22Rv1 (cell line): ENCODE results near the gene LBHD2.

Source experiments
- H3K27ac ChIP-seq: fragments of 450-650 bp; 2 replicates; pipeline ENCODE4 v1.5.1; 2017
- ZFX ChIP-seq: fragments of 450-650 bp; IDR thresholded peaks from 2 replicates; pipeline ENCODE4 v1.6.1; 2017; ENCODE audit warnings: antibody characterized with exemption, borderline replicate concordance
- TF ChIP-seq, protein P1 (sequence below): fragments of 450-650 bp; IDR thresholded peaks from 2 replicates; pipeline ENCODE4 v1.5.1; 2017; ENCODE audit warnings: mild to moderate bottlenecking

The LBHD2 gene

DNA sequence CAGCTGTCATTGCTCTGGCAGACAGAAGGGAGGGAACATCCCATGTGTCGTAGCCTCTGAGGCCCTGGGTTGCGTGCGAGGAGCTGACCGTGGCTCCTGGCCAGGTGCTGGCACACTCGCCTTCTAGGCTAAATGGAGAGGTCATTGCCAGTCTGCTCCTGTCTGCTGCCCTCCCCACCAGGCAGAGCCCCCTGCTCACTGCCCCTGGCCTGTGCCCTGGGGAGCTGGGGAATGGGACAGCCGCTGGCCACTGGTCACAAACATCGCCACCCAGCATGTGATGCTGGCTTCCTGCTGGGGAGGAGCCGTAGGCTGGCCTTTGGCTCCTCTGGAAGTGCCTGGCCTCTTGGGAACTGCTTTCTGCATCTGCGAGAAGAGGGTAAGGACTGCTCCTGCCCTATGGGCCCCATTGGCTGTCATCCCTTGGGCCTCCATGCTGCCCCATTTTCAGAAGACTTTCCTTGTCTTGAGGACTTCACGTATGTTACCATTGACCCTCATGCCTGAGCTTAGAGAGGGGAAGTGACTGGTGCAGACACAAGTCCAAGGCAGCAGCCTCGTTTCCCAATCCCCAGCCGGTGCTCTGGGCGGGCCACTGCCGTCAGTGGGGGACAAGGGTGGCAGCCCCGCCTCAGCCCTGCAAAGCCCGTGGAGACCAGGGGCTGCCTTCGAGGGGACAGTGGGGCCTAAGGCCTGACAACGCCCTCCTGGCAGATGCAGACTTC, 37.3 kb downstream of the LBHD2 start:
- TF ChIP-seq, protein P1, sequence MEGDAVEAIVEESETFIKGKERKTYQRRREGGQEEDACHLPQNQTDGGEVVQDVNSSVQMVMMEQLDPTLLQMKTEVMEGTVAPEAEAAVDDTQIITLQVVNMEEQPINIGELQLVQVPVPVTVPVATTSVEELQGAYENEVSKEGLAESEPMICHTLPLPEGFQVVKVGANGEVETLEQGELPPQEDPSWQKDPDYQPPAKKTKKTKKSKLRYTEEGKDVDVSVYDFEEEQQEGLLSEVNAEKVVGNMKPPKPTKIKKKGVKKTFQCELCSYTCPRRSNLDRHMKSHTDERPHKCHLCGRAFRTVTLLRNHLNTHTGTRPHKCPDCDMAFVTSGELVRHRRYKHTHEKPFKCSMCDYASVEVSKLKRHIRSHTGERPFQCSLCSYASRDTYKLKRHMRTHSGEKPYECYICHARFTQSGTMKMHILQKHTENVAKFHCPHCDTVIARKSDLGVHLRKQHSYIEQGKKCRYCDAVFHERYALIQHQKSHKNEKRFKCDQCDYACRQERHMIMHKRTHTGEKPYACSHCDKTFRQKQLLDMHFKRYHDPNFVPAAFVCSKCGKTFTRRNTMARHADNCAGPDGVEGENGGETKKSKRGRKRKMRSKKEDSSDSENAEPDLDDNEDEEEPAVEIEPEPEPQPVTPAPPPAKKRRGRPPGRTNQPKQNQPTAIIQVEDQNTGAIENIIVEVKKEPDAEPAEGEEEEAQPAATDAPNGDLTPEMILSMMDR, result no peak
- no peak for TF ChIP-seq ZFX
- H3K27ac ChIP-seq, result no peak overlapping the region

DNA sequence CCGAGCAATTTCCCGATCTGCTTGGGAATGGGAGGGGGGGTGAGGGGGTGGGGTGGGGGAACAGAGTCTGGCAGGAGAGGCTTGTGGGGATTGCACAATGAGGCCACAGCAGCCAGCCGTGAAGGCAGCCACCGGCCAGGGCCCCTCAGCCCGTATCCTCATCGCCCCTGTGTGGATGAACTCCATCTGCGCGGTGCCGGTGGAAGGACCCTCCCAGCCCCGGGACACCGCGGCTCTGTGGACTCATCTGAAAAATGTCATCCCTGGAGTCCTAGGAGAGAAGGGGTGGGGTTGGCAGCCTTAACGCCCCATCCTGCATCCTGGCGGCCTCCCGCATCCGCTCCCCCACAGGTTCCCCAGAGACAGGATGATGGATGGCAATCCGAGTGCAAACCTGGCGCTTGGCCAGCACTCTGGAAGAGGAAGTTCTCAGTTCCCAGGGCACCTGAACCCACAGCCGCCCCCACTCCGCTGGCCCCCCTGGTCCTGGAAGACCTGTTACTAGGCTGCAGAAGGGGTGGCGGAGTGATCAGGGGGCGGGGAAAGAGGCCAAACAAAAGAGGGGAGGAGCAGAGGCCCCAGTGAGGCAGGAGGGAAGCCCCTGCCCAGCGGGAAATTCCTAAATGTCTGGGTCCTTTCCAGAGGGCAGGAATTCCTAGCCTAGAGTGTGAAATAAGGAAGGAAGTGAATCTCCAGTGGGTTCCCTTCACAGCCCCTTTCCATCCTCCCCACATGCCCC, 38.0 kb downstream of the LBHD2 start:
- H3K27ac ChIP-seq, result no peak overlapping the region
- TF ChIP-seq, protein P1, result no peak

DNA sequence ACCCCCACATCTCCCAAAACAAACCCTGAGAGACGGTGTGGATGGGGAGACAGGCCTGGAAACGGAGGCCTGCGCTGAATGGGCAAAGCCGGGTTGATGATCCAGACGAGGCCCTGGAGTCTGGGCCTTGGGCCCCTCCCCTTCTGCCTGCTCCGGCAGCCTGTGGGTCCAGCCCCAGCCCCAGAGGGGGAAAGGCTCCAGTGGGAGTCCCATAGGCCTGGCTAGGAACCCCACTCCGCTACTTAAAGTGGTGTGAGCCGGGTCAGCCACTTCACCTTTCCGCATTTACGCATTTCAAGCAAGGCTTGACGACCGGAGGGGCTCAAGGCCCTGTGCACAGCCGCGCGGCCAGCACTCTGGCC, 38.6 kb downstream of the LBHD2 start:
- no peak for TF ChIP-seq ZFX
- TF ChIP-seq, protein P1, result no peak
- H3K27ac ChIP-seq, result no peak overlapping the region

DNA sequence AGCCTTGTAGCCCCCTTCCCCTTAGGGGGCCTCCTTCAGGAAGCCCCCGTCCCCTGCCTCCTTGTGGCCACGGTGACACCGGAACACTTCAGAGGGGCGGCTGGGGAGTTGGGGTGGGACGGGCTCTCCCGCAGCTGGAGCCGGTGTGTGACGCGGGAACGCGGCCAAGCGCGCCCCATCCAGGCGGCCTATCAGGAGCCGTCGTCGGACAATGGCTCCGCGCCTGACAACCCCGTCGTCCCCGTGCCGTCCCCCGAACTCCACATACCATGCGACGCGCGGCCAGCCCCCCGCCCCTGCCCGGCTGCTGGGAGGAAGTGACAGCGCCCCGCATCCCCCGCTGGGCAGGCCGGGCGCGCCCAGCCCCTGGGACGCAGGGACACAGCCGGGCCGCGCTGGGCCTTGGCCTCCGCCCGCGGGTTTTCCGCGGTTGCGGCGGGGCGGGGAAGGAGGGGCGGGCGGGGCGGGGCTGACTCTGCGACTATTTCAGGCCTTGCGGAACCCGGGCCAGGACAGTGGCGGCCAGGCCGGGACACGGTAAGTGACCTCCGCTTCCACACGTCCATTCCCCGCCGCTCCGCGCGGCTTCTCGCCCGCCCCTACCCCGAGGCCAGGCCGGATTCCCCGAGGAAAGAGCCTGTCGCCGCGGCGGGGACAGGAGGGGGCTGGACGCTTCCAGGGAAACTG, 39.1 kb downstream of the LBHD2 start, which contains the start of gene TNFAIP2:
TNFAIP2 (plus strand) TSS at position 515 of the 687 bp plus-strand sequence. CDS start 2,997 bp downstream, outside the sequence.
- no peak within 1 kb of the TSS for H3K27ac ChIP-seq
- TF ChIP-seq ZFX, result no peak
- TF ChIP-seq, protein P1, result no peak

DNA sequence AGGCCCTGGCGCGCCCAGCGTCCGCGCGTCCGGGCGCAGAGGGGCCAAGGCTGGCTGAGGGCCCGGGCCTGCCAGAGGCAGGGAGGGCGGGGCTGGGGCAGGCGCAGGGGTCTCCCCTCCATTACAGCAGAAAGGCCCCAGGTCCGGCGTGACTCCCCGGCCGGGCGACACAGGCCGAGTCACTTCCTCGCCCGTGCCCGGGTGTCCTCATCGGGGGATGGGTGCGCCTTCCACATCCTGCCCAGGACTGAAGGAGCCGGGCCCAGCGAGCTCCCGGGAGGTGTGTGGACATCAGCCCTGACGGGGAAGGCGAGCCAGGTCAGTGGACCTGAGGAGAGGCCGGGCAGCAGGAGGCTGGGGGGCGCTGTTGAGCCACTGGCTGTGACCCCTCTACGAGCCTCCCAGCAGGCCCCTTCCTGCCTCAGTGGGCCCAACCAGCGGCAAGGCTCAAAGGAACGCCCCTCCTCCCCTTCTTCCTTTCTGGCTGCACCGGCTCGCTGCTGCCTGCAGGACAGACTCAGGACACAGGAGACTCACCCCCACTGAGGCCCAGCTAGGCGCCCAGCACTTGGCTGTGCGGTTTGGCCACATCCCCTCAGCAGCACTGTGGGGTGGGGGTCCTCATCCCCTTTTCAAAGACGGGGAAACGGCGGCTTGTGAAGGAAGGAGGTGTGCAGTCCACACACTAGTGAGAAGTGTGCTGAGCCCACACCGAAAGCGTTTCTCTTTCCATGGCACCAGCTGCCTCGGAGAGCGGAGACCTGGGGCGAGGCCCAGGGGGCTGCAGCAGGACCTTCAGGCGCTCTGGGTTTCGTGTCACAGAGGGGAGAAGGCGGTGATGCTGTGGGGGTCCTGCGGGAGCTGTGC, 39.9 kb downstream of the LBHD2 start:
- no peak overlapping the region for H3K27ac ChIP-seq
- TF ChIP-seq, protein P1, result peak; percentile 70
- TF ChIP-seq ZFX, result no peak

DNA sequence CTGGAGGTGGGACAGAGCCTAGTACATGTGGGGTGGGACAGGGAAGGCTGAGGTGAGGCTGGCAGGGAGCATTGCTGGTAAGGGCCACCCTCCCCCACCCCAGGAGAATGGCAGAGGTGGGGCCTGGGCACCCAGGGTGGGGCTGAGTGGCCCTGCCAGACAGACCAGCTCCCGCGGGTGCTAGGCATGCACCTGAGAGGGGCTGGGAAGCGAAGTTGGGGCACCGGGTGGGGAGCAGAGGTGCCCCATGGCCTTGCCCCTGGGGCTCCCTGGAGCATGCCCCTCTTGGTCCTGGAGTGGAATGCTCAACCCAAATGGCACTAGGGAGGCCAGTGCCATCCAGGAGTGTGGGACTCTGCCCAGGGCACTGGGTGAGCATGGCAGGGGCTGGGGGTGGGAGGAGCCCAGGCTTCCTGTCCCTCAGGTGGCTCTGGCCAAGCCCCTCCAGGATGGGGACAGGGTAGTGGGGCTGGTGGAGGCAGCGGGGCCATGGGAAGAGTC, 40.5 kb downstream of the LBHD2 start:
- no peak overlapping the region for H3K27ac ChIP-seq
- TF ChIP-seq, protein P1, result no peak
- no peak for TF ChIP-seq ZFX
